Measurements from ENCODE around the gene POPDC3.
"Not testable (repeated sequence)": the region's sequence is repeated elsewhere in the genome, so short reads cannot be mapped to it uniquely, and the experiment has no call there.

POPDC3 gene

DNA sequence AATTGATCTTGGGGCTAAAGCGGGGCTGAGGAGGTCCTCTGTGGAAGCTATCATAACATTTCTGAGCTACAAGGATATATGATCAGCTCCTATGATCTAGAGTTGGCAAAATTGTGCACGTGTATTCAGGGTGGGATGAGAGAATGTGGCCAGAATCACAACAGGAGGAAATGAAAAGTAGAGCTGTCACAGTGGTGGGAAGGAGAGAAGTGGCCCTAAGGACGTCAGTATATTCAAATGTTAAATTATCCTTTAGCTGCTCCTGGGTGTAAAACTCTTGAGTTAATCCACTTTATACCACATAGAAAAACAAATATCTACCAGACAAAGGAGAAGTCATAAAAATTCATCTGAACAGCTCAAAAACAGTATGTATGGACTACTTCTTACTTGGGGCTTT, 14.8 kb upstream of the POPDC3 start:
- no peak for DNase-seq (ENCODE audit: low spot score)

GRCh38 chr6:105194106-105194505, 14.3 kb upstream of the POPDC3 start:
- no peak for DNase-seq (ENCODE audit: low spot score)

- no peak for DNase-seq (ENCODE audit: low spot score)
Observed at GRCh38 chr6:105193647-105194046, 13.8 kb upstream of the POPDC3 start.

DNA sequence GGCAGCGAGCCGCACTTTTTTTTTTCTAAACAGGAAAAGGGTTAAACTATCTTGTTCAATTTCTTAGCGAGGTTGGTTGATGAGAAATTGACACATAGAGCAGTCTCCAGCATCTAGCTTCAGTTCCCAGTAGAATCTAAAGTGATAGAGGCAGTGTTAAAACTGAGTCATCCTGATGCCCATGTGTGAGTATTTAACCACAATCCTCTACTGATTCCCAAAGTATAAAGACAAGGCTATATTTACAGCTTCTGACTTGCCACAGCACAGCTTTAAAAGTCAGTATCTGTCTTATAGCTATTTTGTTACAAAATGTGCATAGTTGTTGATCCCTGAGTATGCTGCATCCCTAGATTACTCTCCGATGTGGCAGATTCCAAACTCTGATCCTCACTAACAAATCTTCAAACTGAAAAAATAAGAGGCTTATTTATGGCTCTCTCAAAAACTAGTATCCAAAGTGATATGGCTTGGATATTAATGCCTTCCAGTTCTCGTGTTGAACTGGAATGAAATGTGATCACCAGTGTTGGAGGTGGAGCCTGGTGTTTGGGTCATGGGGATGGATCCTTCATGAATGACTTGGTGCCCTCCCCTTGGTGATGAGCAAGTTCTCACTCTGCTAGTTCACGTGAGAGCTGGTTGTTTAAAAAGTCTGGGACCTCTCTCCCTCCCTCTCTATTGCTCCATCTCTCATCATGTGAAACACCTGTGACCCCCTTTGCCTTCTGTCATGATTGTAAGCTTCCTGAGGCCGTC, 13.1 kb upstream of the POPDC3 start:
- no peak for DNase-seq (ENCODE audit: low spot score)

GRCh38 chr6:105191351-105191750, 11.5 kb upstream of the POPDC3 start:
- DNase-seq (ENCODE audit: low spot score), result no peak

DNA sequence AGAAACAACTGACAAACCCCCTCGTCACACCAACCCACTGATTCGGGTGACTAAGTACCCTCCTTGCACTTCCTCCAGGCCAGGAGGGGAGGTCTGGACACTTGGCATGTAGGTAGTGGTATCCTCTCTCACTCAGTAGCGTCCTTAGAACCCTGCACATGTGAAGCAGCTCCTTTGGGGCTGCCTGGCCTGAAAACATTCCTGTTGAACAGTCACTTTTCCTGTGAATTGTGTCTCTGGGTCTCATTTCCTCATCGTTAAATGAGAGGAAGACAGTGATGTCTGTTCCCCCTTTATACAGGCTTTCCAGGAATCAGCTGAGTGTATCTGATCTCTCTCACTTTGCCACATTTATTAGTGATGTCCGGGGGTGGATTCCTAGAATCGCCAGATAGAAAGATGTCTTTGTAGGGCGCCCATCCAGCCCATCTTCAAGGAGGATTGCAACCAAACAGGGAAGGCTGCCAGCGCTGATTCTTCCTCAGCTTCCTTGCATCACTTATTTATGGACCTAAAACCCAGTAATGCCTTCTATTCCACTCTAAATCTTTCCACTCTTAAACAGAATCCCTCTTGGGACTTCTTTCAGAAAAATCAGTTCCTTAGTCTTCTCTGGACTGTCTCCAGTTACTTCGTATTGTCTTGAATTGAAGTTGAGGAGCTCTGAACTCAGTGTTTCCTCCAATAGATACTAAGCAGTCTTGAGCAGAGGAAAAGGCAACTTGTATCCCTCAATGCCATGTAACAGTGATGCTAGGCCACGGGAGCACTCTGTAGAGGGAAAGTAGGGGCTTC, 9.4 kb upstream of the POPDC3 start:
- DNase-seq (ENCODE audit: low spot score), result no peak

DNA sequence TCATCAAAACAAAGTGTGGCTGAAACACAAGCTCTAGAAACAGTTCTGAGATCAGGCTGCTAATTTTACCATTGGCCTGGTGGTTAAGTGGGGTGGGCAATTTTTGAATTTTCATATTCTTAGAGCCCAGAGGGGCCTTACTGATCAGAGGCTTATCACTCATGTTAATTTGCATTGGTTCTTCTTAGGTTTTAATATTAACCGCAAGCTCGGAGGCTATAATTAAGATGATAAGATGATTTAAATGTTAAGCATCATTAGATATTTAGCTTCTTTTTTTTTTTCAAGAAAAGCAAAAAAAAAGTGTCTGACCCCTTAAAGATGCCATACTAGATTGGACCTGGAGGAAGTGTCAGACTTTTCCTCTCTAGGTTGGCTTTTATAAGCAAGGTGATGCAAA, 8.4 kb upstream of the POPDC3 start:
- DNase-seq (ENCODE audit: low spot score), result no peak

DNA sequence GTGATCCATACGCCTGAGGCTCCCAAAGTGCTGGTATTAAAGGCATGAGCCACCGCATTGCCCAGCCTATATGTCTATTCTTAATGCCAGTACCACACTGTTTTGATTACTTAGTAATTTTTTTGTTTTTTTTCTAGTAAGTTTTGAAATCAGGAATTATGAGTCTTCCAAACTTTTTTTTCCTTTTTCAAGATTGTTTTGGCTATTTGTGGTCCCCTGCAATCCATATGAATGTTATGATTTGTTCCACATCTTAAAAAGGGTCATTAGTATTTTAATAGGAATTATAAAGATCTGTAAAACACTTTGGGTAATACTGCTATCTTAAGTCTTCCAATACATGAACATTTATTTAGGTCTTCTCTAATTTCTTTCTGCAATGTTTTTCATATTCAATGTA, 6.8 kb upstream of the POPDC3 start:
- DNase-seq (ENCODE audit: low spot score), result no peak

DNA sequence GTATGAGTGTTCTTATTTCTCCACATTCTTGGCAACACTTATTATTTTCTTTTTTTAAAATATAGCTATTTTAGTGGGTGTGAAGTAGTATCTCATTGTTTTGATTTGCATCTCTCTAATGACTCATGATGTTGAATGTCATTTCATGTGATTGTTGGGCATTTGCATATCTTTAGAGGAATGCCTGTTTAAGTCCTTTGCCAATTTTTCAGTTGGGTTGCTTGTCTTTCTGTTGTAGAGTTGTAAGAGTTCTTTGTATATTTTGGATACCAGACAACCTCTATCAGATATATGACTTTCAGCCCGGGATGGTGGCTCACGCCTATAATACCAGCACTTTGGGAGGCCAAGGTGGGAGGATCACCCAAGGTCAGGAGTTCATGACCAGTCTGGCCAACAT, 5.1 kb upstream of the POPDC3 start:
- no peak for DNase-seq (ENCODE audit: low spot score)

DNA sequence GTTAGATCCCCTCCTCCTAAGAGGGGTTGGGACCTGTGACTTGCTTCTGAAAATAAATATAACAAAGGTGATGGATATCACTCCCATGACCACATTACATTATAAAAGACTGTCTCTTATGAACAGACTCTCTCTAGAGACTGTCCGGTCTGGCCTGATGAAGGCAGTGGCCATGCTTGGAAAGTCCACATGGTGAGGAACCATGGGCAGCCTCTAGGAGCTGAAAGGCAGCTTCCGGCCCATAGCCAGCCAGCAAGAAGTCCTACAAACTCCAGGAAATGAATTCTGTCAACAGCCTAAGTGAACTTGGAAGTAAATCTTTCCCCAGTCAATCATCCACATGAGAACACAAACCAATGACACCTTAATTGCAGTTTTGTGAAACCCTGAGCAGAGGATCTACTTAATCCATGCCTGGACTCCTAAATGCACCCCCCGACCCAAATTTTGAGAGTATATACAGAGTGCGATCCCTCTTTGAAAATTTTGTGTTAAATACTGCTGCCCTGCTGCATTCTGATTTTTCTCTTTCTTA, 2.2 kb upstream of the POPDC3 start:
- no peak for DNase-seq (ENCODE audit: low spot score)

DNA sequence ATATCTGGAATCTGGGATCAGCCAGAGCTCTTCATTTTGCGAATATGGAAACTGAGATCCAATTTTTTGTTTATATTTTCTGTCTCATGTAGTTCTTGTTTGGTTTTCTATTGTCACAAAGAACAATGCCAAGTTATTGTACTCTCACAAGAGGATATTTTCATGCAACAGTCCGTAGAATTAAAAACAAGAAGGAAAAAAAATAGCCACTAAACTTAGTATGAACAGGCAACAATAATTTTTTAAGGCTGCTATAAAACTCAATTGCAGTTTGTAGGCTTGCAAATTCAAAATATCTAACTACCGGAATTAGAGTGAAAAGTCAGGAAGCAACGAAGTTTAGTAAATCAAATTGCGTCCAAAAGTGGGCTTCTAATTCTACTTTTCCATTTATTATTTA, 1.2 kb downstream of the POPDC3 start:
- no peak for DNase-seq (ENCODE audit: low spot score)

DNA sequence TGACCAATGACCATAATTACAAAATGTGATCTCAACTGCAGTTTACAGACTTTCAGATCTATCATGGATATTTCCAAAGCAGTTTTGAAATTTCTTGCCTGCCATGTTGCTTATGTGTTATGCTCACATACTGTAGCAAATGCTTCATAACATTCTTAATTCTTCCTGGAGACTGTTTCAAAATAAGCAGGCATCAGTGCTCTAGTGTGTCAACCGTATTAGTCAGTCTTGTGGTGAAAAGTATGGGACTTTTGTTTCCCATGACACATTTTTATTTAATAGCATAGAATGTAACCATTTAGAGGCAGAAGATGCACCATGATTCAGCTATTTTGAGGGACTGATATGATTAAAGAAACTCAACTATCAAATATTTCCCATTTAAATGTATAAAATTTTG, 1.7 kb downstream of the POPDC3 start:
- no peak for DNase-seq (ENCODE audit: low spot score)

- DNase-seq (ENCODE audit: low spot score), result no peak
Observed at GRCh38 chr6:105177556-105177955, 2.3 kb downstream of the POPDC3 start.

DNA sequence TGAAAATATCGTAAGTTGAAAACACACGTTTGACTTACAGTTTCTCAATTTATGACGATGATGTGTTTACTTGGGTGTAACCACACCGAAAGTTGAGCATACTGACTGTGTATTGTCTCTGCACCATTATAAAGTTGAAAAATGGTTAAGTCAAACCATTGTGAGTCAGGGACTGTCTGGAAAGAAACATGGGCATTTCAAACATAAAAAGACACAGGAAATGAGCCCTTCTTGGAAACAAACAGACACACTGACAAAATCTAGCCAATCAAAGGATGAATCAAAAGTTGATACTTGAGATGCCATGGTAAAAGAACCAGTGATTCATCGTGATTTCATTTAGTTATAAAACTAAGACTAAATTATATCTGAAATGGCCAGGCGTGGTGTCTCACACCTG, 5.3 kb downstream of the POPDC3 start:
- no peak for DNase-seq (ENCODE audit: low spot score)

- not testable (repeated sequence) for DNase-seq (ENCODE audit: low spot score)
Observed at GRCh38 chr6:105172515-105172914, 7.3 kb downstream of the POPDC3 start.

DNA sequence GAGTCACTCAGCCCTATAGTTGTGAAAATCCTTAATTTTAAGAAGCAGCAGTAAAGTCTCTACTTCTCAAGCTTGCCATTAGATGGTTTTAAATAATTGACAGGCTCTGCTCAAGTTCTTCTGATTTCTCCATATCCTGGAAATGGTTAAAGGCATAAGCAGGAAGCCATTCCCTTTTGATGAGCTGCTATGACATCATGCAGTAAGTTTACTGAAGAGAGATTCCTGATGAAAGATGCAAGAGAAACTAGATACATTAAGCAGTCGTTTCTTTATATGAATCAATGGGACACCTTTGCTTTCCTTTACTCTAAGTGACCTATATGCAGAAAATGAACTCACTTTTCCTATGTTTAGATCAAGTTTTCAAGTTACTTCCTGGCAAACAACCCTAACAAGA, 9.8 kb downstream of the POPDC3 start:
- no peak for DNase-seq (ENCODE audit: low spot score)

GRCh38 chr6:105167914-105168313, 11.9 kb downstream of the POPDC3 start:
- no peak for DNase-seq (ENCODE audit: low spot score)

- DNase-seq (ENCODE audit: low spot score), result no peak
Observed at GRCh38 chr6:105164418-105164817, 15.4 kb downstream of the POPDC3 start.

DNA sequence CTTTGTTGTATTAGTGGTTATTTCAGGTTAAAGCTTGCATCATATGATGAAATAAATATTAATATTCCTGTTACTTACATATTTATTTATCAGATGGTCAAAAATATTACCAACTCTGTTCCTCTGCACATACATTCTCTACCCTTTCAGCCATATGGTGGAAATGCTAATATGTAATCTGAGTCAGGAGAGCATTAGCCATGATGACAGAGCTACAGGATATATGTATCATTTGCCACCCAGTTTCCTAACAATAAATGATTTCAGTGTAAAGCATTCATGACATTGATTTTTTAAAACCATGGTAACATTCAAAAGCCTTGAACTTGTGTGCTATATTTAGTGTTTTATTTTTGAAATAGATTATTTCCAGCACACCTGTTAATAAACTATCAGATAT, 16.6 kb downstream of the POPDC3 start:
- DNase-seq (ENCODE audit: low spot score), result no peak

DNA sequence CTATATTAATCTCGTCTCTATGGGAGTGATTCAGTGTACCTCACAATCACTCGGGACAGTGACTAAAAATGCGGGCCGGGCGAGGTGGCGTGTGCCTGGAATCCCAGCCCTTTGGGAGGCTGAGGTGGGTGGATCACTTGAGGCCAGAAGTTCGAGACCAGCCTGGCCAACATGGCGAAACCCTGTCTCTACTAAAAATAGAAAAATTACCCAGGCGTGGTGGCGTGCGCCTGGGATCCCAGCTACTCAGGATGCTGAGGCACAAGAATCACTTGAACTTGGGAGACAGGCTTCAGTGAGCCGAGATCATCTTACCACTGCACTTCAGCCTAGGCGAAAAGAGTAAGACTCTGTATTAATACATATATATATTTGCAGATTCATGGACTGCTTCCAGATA, 17.4 kb downstream of the POPDC3 start:
- DNase-seq (ENCODE audit: low spot score), result no peak

- no peak for DNase-seq (ENCODE audit: low spot score)
Observed at GRCh38 chr6:105161421-105161820, 18.4 kb downstream of the POPDC3 start.

DNA sequence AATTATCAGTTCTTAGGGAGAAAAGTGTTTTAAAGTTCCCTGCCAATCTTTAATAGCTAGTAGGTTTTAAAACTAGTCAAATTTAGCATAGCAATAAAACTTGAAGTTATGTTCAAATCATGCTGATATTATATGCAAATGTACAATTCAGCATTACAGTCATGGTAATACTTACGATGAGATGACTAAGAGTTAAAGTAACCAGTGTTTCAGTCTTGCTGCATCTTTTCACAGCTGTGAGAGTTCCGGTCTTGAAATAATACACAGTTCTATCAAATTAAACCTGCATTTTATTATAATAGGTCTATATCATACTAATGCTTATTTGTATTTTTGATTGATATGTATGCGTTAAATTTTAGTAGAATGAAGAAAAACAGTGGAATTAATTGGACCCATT, 26.1 kb downstream of the POPDC3 start:
- no peak for DNase-seq (ENCODE audit: low spot score)

DNA sequence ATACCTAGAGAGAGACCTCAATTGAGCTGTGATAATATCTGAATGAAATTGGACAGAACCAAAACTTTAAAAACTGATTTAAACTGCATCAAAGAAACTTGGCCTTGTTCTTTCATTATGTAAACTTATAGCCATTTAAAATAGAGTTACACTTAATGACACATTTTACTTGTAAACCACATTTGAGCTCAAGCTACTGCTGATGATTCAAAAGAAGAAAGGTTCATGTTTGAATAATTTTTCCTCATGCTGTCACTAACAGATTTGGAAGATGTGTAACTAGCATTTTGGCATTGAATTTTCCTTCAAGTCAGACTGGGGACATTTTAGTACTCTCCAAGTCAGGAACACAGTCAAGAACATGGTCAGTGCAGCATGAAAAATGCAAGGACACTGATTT, 26.9 kb downstream of the POPDC3 start:
- no peak for DNase-seq (ENCODE audit: low spot score)
